H1 (cell line): ENCODE measurements around the gene TMPRSS11E.

ENCODE experiments used
- ASH2L ChIP-seq: fragments of 200-600, 300-600 bp; sonication (generic); IDR thresholded peaks from one replicate; pipeline ENCODE4 v1.7.1; 2017; ENCODE audit warnings: low read length
- CTCF ChIP-seq, 3 experiments: IDR thresholded peaks; 1 replicate in 2 of 3; 2 replicates in 1 of 3; pipeline versions ENCODE4 v1.5.1 to v1.6.1; 2011; ENCODE audit warnings: low read length in 3 of 3, mild to moderate bottlenecking in 3 of 3, inconsistent platforms in 2 of 3, low read depth in 1 of 3, moderate library complexity in 1 of 3; ENCODE audit not compliant: insufficient read depth in 1 of 3; ENCODE audit errors: control extremely low read depth in 1 of 3
- EZH2 ChIP-seq: fragments of 200-600 bp; sonication (generic); IDR thresholded peaks from 2 replicates; pipeline ENCODE4 v1.7.1; 2012; ENCODE audit warnings: low read depth, mild to moderate bottlenecking, moderate library complexity, low read length, inconsistent platforms; ENCODE audit not compliant: severe bottlenecking
- FOSL1 ChIP-seq: IDR thresholded peaks from 2 replicates; pipeline ENCODE4 v1.6.1; 2011; ENCODE audit warnings: mild to moderate bottlenecking, low read depth, low read length, moderate library complexity; ENCODE audit not compliant: insufficient read depth
- GTF2F1 ChIP-seq: IDR thresholded peaks from 2 replicates; pipeline ENCODE4 v1.6.1; 2012; ENCODE audit warnings: low read depth, low read length, improper control_type of control experiment, borderline replicate concordance
- JUND ChIP-seq: IDR thresholded peaks from 2 replicates; pipeline ENCODE4 v1.6.1; 2011; ENCODE audit warnings: mild to moderate bottlenecking, improper control_type of control experiment, low read length
- NANOG ChIP-seq: IDR thresholded peaks from 2 replicates; pipeline ENCODE4 v1.6.1; 2011; ENCODE audit warnings: low read length, low read depth, mild to moderate bottlenecking, inconsistent platforms; ENCODE audit not compliant: insufficient read depth, poor library complexity, severe bottlenecking
- POLR2A ChIP-seq, 2 experiments: IDR thresholded peaks; 1 replicate in 1 of 2; 2 replicates in 1 of 2; pipeline ENCODE4 v1.6.1; 2011; ENCODE audit warnings: low read depth in 2 of 2, low read length in 2 of 2, mild to moderate bottlenecking in 2 of 2; ENCODE audit errors: control extremely low read depth in 1 of 2
- POLR2AphosphoS5 ChIP-seq: IDR thresholded peaks from 2 replicates; pipeline ENCODE4 v1.6.1; 2011; ENCODE audit warnings: low read depth, low read length
- SRF ChIP-seq: IDR thresholded peaks from 2 replicates; pipeline ENCODE4 v1.6.1; 2011; ENCODE audit warnings: mild to moderate bottlenecking, low read depth, low read length, moderate library complexity
- SUZ12 ChIP-seq: fragments of 200-600 bp; sonication (generic); IDR thresholded peaks from 2 replicates; pipeline ENCODE4 v1.6.1; 2012; ENCODE audit warnings: mild to moderate bottlenecking, inconsistent platforms, low read length, moderate library complexity, mixed read lengths
- TAF1 ChIP-seq: IDR thresholded peaks from 2 replicates; pipeline ENCODE4 v1.6.1; 2011; ENCODE audit warnings: mild to moderate bottlenecking, low read depth, low read length
- TEAD4 ChIP-seq: IDR thresholded peaks from 2 replicates; pipeline ENCODE4 v1.6.1; 2012; ENCODE audit warnings: low read depth, low read length, inconsistent platforms, mixed read lengths
- ZNF274 ChIP-seq: IDR thresholded peaks from 2 replicates; pipeline ENCODE4 v1.7.0; 2012; ENCODE audit warnings: low read length, borderline replicate concordance; ENCODE audit errors: extremely low read depth

GRCh38 chr4:68466751-68467150 is 19.5 kb downstream of the TMPRSS11E start:
- TF ChIP-seq JUND (no peak), TAF1 (no peak), TEAD4 (no peak), FOSL1 (no peak), ASH2L (no peak), CTCF (IDR thresholded peaks at IDR 0.05; ENCODE audit: control extremely low read depth in 1 of 3, insufficient read depth in 1 of 3, low read depth in 1 of 3, low read length in 3 of 3) (no peak), EZH2 (no peak), NANOG (no peak), SUZ12 (no peak), SRF (no peak), POLR2A (IDR thresholded peaks at IDR 0.05; ENCODE audit: control extremely low read depth in 1 of 2, low read depth in 2 of 2, low read length in 2 of 2) (no peak), POLR2AphosphoS5 (no peak), ZNF274 (no peak), GTF2F1 (no peak)
